GM19452 (cell line): Measurements from ENCODE around the gene HEXIM1.
A peak's percentile ranks its signal among the peaks of the same experiment; 100 is the strongest.

Experiments
- ATAC-seq: cut with Tn5 transposase; IDR thresholded peaks from one replicate; pipeline ENCODE4 v1.9.1; 2021; ENCODE audit not compliant: unreplicated experiment

HEXIM1 gene

DNA sequence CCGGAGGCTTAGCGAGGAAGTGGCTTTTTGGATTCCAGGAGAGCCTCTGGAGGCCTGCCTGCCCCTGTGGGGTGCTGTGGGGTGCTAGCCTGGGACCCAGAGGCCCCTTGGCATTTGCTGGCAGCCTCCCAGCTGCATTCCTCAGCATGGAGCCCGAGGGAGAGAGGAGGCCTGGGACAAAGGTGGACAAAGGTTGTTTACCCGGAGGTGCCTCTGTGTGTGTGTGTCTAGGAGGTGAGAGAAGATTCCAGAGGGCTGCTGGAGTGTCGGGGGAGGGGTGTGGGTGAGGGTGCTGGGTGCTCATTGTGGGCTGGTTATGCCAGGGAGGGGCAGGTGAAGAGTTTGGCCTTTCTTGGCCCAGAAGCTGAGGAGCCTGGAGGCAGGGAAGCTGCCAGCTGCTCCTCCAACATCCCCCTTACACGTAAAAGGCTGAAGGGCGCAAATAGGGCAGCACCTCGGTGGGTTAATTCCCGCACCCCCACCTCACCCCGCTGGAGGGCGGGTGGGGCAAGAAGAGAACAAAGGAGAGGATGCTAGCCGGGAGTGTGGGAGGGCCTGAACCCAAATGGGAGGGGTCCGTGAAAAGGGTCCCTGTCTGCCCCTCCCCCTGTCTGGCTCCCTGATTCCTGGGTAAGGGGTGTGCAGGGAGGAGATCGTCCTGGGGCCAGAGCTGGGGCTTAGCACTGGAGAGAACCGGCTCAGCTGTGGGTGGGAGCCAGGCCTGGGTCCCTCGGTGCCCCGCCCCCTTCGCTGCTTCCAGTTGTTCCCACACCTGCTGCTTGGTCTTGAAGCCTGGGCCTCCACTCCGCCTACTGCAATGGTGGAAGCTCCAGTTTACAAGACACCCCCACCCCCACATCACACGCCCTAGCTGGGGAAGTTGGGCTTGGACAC lies 23.3 kb downstream of the HEXIM1 start:
- ATAC-seq = no peak

DNA sequence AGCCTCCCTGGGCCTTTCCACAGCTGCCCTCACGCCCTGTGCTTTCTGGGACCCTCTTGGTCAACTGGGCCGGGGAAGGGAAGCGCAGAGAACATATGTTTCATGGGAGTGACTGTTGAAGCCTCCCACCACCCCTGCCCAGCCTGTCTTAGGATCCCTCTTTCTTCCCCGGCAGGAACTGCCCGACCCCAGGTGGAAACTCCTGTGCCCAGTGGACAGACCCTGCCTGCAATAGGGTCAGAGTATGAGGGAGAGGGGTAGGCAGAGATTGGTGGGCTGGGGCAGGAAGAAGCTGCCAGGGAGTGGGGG lies 23.9 kb downstream of the HEXIM1 start:
- no peak for ATAC-seq

DNA sequence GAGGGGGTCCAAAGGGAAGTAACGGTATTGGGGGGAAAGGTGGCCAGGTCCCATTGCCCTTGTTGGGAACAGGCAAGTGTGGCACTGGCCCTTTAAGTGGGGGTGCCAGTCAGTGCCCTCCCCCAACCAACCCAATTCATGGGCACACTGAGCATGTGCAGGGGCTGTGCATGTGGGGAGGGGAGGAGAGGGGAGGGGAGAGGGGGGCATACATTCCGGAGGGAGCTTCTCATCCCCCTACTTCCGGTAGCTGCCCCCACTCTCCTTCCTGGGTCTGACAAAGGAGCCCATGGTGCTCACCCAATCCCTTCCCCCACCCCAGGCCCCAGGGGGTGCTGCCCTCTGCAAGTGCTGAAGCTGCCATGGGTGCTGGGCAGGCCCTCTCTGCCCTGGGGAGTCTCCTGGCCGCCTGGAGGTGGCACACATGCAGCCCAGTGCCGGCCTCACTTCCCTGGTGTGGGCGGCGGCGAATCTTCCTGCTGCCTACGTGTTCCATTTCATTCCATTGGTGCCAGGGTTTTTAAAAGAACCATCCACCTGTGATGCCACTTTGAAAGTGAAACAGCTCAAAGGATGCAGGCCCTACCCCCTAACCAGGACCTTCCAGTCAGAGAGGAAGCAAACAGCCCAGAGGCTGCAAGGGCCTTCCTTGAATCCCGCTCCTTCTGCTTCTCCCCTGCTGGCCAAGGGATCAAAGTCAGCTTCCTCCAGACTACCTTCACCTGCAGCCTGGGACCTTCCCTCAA lies 24.4 kb downstream of the HEXIM1 start:
- ATAC-seq = no peak

DNA sequence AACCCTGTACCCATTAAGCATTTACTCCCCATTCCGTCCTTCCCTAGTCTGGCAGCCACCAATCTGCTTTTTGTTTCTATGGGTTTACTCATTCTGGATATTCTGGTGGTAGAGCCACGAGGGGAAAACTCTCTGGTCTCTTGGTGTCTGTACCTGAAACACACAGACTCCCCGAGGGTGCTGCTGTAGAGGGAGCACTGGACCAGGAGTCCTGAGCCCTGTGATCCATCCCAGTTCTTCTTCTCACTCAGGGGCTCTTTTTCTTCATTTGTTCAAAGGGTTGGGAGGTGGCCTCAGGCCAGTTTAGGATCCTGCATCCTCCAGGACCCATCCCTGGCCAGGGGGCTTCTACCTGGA lies 27.5 kb downstream of the HEXIM1 start:
- no peak for ATAC-seq

DNA sequence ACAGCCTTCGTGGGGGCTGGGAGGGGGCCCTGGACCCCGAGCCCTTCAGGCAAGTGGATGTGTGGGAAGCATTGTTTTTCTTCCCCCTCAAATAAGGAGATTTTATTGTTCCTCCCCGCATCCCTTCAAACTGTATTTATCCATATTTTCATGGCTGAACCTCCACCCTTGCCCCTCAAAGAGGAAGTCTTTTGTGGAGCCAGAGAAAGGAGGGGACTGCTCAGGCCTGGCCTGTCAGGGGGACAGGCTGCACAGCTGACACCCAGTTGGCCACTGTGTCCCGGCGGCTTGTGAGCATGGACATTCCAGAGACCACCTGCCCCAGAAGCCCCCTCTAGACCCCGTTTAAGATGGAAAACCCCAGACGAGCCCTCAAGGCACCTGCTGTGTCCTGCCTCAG lies 29.3 kb downstream of the HEXIM1 start:
- no peak for ATAC-seq

DNA sequence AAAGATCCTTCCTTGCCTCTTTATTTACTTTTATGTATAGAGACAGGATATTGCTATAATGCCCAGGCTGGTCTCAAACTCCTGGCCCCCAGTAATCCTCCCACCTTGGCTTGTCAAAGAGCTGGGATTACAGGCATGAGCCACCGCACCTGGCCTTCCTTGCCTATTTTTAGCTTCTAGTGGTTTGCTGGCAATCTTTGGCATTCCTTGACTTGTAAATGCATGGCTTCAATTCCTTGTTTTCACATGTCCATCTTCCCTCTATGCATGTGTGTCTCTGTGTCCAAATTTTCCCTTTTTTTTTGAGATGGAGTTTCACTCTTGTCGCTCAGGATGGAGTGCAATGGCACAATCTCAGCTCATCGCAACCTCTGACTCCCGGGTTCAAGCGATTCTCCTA lies 35.9 kb downstream of the HEXIM1 start:
- ATAC-seq = no peak

DNA sequence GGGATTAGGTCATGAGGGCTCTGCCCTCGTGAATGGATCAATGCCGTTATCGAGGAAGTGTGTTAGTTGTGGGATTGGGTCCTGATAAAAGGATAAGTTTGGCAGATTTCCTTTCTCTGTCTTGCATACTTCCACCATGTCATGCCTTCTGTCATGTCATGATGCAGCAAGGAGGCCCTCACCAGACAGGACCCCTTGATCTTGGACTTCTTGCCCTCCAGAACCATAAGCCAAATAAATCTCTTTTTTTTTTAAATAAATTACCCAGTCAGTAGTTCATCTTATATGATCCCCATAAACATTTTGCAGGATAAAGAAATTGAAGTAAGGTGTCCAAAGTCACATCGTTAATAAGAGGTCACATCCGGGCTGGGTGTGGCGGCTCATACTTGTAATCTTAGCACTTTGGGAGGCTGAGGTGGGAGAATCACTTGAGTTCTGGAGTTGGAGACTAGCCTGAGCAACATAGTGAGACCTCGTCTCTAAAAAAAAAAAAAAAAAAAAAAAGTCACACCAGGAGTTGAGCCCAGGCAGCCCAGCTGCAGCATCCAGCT lies 38.6 kb downstream of the HEXIM1 start:
- no peak for ATAC-seq

- ATAC-seq = no peak
Measured at GRCh38 chr17:45189009-45189408, 40.7 kb downstream of the HEXIM1 start.

DNA sequence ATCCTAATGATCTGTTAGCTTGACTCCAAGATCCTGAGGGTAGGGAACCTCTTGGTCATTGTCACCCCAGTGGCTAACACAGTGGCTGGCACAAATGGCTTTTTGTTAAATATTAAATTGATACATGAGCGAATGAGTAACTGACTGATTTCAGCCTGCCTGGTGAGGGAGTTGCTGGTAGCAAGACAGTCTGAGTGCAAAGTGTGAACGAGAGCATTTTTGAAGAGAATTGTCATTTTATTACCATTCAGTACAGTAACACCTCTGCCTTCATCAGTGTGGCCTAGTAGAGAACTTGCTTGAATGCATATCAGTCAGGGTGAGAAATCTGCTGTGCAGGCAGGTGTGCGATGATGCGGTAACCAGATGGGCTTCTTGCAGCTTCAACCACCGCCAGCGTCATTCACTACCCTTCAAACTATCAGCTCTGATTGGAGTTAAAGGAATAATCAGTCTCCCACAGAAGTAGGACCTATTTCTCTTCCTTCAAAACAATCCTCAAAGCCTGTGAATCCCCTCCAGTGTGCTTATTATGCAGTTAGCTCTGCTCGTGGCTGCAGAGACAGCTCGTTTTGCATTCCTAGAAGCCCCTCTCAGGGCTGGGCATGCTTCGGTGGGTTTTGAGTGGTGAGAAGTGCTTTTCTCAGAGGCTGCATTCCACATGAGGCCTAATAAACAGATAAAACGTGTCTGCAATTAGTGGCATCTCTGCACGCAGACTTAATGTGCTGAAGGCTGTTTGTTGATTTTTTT lies 42.4 kb downstream of the HEXIM1 start:
- no peak for ATAC-seq

- no peak for ATAC-seq
Measured at GRCh38 chr17:45195424-45195823, 47.1 kb downstream of the HEXIM1 start.

- ATAC-seq = no peak
Measured at GRCh38 chr17:45197108-45197507, 48.8 kb downstream of the HEXIM1 start.

DNA sequence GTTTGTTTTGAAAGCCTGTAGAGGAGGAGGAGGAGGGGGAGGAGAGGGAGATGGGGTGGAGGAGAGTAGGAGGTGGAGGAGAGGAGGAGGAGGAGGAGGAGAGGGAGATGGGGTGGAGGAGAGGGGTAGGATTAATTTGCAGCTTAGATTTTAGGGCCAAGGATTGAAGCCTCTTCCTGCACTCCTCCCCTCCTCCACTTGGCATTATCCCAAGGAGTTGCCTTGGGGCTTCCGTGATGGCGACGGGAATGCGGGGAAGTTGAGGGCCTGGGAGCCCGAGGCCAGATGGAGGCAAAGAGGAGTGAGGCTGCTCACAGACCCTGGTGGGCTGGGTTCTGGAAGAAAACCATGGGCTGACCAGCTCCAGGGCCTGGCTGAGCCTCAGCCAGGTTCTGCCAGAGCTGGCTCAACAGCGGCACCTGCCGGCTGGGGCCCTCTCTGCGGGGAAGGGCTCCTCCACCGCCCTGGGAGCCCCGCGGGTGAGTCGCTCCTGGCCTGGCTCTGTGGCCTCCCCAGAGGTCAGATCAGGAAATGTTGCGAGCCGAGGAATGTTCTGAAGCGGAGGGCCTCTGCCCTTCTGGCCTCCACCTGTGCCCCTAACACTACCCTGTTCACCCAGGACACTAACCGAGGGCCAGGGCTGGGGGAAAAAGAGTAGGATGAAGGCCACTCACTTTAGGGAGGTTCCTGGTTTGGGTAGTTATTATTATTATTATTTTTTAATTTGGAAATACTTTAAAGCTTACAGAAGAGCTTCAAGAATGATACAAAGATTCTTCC lies 49.5 kb downstream of the HEXIM1 start:
- ATAC-seq = peak; percentile 85

DNA sequence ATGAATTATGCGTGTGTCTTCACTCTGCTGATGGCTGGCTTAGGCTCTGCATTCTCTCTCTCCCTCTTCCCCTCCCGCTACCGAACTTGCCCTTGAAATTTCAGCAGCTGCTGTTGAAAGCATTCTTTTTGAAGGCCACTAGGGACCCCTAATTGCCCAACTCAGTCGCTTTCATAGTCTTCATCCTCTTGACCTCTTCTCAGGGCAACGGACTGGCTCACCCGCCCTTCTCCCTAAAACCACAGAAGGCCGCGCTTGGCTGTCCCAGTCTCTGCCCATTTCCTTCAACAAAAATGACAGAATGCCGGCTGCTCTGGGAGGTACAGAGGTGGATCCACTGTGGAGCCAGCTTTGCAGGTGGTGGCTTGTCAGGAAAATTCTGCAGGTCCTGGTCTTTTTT lies 52.4 kb downstream of the HEXIM1 start:
- ATAC-seq = no peak

GRCh38 chr17:45201457-45201856 lies 53.2 kb downstream of the HEXIM1 start:
- ATAC-seq = no peak
